Hematopoietic multipotent progenitor cell (in vitro differentiated cells): ENCODE data around the gene RAB3C. TPM values are rescaled to one million over a fixed set of nuclear protein-coding genes. Genes with fewer than 3 reads are reported as not detected.

Experiments used
- DNase-seq, 3 donors: peaks; one replicate each; pipeline ENCODE4 v3.0.0-alpha.2; 2011 to 2015; ENCODE audit warnings: low read depth in 2 of 3, low spot score in 2 of 3
- total RNA-seq: library from RNA; depleted of rRNA; stranded (reverse); fragments of >200 nt; gene quantifications from one replicate; pipeline ENCODE4 v1.2.3, GENCODE V29; 2012

RAB3C gene
- total RNA-seq, 1 donor: 0.27 TPM

DNA sequence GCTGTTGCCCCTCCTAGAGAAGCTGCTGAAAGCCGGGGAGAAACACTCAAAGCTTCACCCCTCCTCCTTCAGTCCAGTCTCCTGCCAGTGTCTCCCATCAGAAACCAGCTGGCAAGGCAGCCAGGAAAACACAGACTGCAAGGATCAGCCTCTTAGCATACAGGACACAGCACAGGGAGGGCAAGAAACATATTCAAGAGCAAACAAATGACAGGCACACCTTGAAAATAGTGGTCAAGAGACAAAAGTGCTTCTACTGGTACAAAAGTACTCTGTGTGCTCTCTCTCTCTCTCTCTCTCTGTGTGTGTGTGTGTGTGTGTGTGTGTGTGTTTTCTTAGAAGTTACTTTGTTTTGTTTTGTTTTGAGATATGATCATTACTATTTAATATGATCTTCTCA lies 227.2 kb downstream of the RAB3C start:
- DNase-seq: no peak

DNA sequence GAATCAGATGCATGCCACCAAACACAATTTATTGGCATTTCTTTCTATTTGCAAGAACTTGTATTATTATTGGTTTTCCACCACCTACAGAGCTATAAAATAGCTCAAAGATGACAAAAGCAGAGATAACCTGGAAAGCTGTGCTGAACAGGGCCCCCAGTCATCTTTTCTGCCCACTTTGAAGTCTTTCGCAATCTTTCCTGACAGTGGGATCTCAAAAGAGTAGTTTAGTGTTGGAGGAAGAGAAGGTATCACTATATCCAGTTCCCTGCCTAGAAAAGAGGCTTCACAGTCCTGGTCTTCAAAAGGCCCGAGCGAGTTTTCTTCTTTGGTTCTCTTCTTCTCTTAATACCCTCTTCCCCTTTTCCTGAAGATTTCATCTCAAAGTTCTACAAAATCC lies 231.0 kb downstream of the RAB3C start:
- DNase-seq: no peak

DNA sequence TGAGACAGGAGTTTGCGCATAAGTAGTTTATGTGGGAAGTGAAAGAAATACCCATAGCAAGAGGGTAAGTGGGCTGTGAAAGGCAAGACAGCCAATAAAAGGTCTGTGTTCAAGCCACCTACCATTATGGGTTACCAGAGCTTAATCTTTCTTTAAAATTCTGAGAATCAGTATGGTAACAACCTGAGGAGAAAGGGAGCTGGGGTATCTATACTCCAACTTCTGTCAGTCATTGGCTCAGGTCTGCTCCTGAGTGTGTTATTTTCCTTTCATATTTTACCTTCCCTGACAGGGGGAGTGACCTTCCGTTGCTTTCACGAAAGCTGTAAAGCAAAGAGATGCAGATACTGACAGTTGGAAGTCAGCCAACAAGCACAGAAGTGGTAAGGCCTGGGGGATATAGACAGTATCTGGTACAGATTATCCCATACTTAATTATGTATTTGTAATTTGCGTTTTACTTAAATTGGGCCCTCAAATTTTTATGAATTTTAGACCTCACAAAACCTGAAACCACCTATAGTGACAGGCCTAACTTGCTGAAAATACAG lies 233.4 kb downstream of the RAB3C start:
- DNase-seq: no peak

DNA sequence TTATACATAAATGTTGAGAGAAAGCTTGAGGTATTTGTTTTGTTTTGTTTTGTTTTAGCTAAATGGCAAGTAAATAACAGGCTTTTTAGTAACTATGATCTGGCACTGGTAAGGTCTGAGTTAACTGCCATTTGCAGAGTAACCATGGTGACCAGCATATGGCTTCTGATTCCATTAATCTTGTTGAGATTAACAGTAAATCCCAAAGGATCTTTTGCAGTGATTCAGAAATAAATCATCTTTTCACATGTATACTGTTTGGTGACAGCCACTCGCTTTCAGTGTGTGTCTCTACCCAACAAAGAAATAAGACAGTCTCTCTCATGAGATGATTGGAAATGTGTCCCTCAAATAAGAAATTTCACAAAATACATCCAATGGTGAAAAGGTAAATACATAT lies 235.6 kb downstream of the RAB3C start:
- no peak for DNase-seq

DNA sequence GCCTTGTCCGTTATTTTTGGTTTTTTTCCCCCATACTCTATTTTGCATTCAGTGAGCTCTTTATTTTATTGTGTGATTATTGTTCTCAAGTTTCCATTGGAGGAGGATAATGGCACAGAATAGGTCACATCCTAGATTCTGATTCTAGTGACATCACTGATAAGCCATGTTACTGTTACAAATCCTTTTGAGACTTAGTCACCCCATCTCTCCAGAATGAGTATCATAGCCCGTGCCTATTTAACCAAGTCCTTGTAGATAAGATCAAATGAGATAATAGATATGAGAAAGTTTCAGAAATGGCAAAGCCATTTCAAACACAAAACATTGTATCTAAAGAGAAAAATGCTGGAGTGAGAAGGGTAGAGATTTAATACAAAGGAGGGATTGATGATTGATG lies 242.6 kb downstream of the RAB3C start:
- no peak for DNase-seq

DNA sequence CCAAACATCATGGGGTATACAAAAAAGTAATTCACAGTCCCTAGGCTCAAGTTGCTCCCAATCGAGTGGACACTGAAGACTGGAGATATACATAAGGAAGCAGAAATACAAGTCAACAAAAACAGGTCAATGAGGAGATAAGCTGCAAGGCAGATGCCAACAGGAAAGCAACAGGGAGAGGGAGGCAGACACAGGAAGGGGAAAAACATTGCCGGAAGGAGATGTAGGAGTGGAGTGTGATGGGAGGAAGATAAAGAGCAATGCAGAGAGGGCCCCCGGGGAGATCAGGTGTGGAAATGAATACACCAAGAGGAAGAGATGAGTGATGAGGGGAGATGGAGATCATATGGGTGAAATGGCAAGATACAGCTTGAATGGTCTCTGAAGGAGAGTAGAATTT lies 243.0 kb downstream of the RAB3C start:
- no peak for DNase-seq

DNA sequence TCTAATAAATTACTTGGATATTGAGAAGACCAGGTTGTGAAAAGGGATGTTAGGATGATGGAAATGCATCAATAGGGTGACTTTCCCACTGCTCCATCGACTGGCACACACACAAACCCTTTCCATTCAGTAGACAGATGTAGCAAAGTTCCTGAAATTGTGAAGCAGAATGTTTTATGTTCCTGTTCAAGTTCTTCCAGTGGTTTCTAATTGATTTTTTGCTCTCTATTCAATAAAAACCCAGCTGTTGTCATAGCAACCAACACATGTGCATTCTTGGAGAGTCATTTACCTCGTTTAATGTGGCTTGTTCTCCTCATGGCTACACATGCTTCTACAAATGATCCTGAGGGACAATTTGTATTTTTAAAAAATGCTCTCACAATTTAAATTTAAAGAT lies 244.6 kb downstream of the RAB3C start:
- no peak for DNase-seq

DNA sequence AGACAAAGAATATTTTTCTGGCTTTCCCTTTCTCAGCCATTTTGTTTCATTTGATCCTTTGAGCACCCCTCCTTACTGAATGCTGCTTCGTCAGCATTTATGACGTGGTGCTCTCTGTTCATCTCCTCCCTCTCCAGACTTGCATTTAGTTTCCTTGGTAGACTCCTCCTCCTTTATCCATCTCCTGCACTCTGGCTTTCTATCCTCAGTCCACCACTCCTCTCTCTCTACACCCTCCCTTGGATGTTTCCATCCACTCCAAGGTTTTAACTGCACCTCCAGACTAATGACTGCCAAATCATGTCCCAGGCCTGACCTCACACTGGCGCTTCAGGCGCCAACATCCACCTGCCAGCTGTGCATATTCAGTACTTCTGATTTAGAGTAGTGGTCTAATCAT lies 245.4 kb downstream of the RAB3C start:
- DNase-seq: no peak

DNA sequence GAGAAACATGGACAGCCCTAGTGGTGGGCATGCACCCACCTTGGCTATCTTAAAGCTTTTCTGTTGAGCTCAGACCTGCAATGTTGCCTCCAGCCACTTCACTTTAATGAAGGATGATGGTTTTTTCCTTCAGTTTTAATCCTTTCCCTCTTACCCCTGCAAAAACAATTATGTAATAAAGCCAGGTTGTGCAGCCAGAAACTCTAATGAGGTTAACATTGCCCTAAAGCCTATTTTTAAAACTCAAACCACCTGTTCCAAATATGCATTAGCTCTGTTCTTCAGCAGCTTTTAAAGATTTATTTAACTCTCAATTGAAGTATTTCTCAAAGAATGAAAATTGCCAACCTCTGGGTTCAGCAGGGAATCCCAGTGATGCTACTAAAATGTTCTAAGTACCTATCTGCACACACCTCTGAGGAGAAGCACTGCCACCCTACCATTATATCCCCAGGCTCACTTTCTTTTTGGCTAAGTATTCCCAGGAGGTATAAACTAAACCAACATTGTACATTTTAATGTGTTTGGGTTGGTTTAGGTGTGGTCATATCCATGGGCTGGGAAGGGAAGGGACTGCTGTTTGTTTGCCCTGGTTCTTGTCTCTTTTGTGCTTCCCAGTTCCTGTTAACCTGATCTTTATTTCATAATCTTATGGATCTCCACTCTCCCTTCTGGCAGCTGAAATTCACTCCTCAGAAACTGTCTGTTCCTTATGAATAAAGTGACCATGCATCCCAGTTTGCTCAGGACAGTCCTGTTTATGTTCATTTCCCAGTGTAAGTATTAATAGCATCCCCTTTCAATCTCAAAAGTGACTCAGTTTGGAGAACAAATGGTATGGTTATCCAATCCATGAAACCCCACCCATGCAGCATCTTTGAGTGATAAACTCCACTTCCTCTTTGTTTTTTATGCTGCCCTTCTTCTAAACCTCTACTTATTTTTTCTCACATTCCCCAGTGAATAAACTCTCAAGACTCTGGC lies 251.7 kb downstream of the RAB3C start:
- DNase-seq: no peak

DNA sequence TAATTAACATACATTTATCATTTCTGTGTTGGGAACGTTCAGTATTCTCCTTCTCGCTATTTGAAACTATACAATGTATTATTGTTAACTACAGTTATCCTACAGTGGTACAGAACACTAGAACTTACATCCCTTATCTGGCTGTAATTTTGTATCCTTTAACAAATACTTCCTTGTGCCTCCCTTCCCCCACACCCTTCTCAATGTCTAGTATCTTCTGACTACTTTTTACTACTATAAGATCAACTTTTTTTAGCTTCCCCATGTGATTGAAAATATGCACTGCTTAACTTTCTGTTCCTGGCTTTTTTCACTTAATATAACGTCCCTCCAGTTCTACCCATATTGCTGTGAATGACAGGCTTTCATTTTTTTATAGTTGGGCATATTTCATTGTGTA lies 253.5 kb downstream of the RAB3C start:
- DNase-seq: no peak

DNA sequence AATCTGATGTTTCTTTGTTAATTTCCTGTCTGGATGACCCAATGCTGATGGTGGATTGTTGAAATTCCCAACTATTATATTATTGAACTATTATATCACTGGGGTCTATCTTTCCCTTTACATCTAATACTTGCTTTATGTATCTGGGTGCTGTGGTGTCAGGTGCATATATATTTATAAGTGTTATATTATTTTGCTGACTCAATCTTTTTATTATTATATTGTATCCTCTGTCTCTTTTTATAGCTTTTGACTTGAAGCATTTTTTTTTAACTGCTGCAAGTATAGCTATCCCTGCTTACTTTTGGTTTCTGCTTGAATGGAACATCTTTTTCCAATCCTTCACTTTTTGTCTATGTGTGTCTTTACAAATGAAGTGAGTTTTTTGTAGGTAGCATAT lies 255.9 kb downstream of the RAB3C start:
- no peak for DNase-seq

DNA sequence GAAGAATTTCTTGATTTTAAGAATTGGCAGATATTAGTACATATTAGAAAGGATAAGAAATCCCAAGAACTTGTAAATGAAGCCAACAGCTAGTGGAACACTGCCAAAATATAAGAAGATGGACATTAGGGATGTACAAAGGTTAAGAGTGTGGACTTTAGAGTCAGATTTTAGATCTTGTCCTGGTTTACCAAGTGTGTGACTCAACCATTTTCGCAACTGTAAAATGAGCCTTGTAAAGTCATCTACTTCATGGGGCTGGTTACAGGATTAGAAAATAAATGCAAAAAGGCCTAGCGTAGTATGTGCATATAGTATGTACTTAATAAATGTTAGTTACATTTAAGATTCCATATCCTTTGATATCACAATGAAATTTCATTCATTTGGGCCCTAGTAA lies 260.0 kb downstream of the RAB3C start:
- DNase-seq: no peak

DNA sequence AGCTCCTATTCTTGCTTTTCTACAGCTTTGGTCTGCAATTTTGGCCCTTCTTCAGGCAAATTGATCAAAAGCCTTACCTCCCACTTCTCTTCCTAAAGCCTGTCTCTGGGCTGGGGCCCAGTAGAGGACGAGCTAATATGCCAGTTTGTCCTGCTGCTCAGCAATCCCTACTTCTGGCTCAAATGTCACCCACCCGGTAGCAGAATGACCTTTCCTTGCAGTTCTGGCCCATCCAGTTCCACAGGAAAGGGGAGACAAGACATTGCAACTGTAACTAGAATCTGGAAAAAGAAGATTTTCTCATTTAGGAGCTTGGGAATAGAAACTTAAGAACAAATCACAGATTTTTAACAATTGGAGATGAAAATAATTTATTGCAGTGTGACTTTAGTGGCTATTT lies 261.5 kb downstream of the RAB3C start:
- no peak for DNase-seq

DNA sequence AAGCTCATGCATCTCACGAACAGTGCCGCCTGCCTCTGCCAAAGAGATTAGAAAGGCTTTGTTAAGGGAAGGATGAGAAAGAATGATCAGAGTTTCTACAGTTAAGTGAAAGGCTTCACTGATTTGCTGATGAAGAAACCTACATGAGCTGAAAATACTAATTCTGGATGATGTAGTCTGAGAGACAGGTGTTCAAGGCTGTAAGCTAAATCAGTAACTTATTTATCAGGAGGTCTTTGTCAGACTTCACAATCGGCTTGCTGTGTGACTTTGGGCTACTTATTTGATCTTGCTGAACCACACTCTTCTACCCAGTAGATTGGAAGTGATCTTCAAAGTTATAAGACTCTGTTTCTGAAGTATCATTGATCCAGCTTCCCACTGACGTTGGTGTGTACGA lies 264.2 kb downstream of the RAB3C start:
- no peak for DNase-seq

DNA sequence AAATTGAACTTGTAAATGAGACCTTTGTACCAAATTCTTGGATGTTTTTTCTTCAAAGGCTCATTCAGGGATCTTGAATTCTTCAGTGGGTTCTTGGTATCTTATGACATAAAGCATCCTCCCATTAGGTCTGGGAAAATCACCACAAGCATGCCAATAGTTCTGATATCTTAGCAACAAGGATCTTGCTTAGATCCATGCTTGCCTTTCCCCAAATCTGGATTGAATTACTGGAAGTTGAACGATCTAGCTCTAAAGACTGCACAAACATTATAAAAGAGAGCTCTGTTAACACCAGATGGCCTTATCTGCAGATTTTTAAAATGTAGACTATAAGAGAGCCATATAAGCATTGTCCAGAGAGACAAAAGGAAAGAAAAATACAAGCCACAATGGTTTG lies 266.3 kb downstream of the RAB3C start:
- DNase-seq: no peak

DNA sequence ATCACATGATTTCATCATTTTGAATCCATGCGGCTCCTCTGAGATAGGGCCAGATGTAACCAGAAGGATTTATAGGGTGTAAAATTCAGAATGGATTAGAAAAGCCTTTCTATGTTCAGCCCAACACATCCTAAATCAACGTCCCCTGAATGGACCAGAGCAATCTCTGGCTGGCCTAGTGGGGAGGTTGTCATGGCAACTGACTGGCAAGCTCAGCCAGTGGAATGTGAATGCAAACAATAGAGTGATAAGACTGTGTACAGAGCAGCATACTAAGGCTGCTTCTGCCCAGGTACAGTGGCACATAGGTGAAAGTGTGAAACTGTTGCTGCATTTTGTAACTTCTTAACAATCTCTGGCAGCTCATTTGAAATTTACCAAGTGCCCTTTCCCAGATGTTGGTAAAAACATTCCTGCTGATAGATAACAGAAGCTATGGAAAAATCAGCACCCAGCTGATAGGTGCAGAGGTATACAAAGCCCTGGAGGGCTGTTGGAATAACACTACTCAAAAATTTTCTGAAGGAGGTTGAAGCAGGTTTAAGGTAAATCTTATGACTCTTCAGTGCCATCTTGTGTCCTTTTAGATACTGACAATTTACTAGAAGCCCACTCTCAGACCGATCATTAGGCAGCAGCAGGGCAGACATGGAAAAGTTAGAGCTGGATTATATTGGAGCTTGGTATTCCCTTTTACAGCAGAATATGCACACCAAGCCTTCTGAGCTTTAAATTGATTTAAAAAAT lies 267.2 kb downstream of the RAB3C start:
- peak in 2 of 3 donors; percentile 33 to 65 for DNase-seq

DNA sequence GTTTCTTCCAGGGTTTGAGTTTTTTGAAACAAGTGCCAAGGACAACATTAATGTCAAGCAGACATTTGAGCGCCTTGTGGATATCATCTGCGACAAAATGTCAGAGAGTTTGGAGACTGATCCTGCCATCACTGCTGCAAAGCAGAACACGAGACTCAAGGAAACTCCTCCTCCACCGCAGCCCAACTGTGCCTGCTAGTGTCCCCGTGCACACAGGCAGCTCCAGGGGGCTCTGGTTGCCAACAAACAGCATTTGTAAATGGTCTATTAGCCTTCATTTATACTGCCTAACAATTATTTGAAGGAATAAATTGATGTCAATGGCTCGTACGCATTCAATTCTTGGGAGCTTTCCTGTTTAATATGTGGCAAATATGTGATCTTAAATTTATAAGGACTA lies 268.3 kb downstream of the RAB3C start:
- no peak for DNase-seq

DNA sequence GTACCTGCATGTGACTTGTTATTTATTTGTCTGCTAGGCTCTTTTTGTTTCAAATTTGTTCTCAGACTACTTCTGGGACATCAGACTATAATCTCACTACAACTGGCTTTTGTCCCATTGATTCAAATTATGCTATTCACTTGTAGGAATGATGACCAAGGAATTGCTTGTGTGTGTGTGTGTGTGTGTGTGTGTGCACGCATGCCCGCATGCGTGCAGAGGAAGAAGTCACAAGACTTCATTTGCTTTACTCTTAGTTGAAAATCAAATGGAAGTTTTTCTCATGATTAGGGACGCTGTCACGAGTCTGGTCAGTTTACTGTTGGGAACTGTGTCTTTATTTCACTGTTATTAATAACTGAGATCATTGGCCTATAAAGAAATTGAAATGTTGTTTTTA lies 268.7 kb downstream of the RAB3C start:
- no peak for DNase-seq

DNA sequence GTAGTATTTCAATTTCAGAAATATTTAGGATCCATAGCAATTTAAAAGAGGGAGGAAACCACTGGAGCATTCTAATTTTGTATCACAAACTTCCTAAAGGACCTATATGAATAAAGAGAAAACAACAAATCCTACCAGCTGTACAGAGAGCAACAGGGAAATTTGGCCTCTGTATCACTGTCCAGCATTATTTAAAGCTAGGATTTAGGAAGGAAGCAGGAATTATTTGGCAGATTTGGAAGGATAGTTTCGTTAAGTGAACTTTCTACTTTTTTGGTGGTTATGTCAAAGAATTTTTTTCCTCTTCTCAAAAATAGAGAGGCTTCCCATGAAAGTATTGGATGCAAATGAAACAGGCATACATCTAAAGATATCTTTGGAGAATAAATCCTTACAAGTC lies 269.7 kb downstream of the RAB3C start:
- DNase-seq: no peak

DNA sequence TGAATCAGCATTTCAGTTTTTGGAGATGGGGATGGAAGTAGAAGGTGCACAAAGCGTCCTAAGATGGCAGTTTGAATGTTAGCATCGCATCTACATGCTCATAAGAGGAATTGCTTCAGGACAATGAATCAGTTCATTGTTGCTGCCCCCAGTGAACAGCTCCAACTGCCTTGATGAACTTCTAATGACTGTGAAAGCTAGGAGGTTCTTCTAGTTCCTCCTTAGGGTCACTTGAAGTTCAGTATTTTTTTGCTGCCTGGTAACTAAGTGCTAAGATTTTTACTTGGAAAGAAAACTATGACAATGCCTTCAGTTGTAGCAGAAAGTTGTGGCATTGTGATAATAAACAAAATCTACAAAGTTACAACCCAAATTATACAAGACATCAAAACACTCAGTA lies 271.6 kb downstream of the RAB3C start:
- DNase-seq: peak in 1 of 3 donors; percentile 27

DNA sequence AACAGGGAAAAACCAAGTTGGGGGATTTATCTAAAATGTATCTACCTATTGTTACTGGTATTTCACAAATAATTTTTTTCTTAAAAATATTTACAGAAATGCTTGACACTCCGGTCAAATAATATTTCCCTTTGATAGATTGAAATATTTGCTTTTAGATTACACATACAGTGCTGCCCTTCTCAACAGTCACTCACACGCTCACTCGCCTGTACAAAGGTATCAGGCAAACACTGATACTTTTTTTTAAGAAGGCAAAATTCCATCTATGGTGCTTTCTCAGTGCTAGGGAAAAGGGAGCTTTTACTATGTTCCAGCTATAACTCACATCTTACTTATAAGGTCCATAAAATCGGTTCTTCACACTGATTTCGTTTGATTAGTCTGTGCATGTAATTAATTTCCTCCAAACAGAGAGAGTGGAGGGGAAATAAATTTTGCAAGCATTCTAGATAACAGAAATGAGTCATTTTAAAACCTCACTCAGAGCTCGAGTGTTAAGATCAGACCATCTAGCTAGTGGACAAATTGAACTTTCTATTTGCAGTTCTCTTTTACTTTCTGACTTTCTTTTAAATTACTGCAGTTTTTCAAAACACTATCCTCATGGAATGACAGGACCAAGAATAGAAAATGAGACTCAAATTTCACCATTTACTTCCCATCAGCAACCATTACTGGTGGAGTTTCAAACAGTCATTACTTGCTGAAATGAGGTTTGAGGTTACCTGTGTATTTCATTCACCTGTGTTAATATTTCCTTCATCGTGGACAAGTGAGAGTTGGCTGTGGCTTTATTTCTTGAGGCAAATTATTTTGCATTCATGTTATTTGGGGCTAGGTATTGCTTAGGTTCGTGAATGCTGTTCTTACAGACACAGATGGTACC lies 273.2 kb downstream of the RAB3C start:
- DNase-seq: no peak
